Measurements from ENCODE around the gene ATAD3B. TPM values are rescaled to one million over a fixed set of nuclear protein-coding genes. Genes with fewer than 3 reads are reported as not detected.
A peak's percentile ranks its signal among the peaks of the same experiment; 100 is the strongest.
"Not testable (repeated sequence)": the region's sequence is repeated elsewhere in the genome, so short reads cannot be mapped to it uniquely, and the experiment has no call there.

Gene ATAD3B
- total and polyA plus RNA-seq, 2 of the 4 experiments (the other 2 are of a cell fraction): 13.8 to 29.0 TPM

DNA sequence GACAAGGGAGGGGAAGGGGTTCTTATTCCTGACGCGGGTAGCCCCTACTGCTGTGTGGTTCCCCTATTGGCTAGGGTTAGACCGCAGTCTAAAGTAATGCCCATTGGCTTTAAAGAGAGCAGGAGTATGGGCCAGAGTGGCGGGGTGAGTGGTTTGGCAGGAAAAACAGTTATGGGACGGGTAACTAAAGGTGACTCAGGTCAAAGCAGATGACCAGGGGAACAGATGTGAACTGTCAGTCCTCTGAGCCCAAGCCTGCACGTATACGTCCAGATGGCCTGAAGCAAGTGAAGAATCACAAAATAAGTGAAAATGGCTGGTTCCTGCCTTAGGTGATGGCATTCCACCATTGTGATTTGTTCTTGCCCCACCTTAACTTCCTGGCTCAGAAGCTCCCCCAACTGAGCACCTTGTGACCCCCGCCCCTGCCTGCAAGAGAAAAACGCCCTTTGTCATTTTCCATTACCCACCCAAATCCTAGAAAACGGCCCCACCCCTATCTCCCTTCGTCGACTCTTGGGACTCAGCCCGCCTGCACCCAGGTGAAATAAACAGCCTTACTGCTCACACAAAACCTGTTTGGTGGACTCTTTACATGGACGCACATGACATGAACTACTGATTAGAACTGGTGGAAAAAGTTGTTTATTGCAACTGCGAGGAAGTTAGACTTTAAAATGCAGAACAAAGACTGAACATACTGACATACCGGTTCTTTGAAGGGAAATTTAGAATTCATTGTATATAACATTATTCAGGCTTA, 758 bp upstream of the ATAD3B start:
- peaks cover 1% of the 10 kb centered on the region; the same call in 1 of the 2 replicates for H3K4me1 ChIP-seq (ENCODE audit: control insufficient read depth, insufficient read depth, low read length)
- no peaks in the 10 kb centered on the region for H3K27me3 ChIP-seq (ENCODE audit: control insufficient read depth, insufficient read depth, low read length)
- peaks cover 2 to 15% of the 10 kb centered on the region in 2 experiments; a peak in 2 of 4 replicates for H3K79me1 ChIP-seq (ENCODE audit: low read depth in 1 of 2, low read length in 2 of 2)
- CTCF ChIA-PET: no interaction called here
- peak overlapping the region; percentile 97 for H2AFZ ChIP-seq (replicated peaks; ENCODE audit: low read length, poor library complexity)
- H3K4ac ChIP-seq (ENCODE audit: low read depth, low read length): peak overlapping the region; percentile 68
- peak overlapping the region; percentile 66 for H4K5ac ChIP-seq (ENCODE audit: low read depth, low read length)
- H3K9ac ChIP-seq (ENCODE audit: low read depth, low read length): peak overlapping the region; percentile 72
- peak overlapping the region; percentile 33 for H4K91ac ChIP-seq (ENCODE audit: insufficient read depth, low read depth, low read length)
- peak overlapping the region; percentile 36; the same call in 1 of the 2 replicates for H3K56ac ChIP-seq (ENCODE audit: extremely low read depth, insufficient read depth, low read length)
- H3K9me3 ChIP-seq (ENCODE audit: control insufficient read depth, insufficient read depth, low read length): no peaks in the 10 kb centered on the region
- H3K23ac ChIP-seq (ENCODE audit: low read depth, low read length): peak overlapping the region; percentile 25; the same call in 1 of the 2 replicates
- H3K36me3 ChIP-seq (ENCODE audit: control insufficient read depth, insufficient read depth, low read length): no peaks in the 10 kb centered on the region; the same call in 1 of the 2 replicates
- no peaks in the 10 kb centered on the region; the same call in 1 of the 2 replicates for H3K9me1 ChIP-seq (ENCODE audit: insufficient read depth, low read length)
- H2BK20ac ChIP-seq (ENCODE audit: low read depth, low read length): no peak overlapping the region
- H2BK5ac ChIP-seq (ENCODE audit: low read depth, low read length, poor library complexity, severe bottlenecking): peak overlapping the region; percentile 55
- 30% methylated on average over 2 of the region's 16 CpGs; no CpG with 5 or more reads in 1 of the 2 experiments for WGBS, 2 experiments (ENCODE audit: extremely low coverage in 2 of 2, insufficient read length in 1 of 2)
- H3K4me2 ChIP-seq (ENCODE audit: low read depth, low read length): peak overlapping the region; percentile 94
- no TSS peak for BruUV-seq (replicated peaks)
- ATAC-seq (ENCODE audit: low read depth): no peak
- POLR2A ChIA-PET (ENCODE audit: unreplicated experiment): no interaction called here
- intact Hi-C loops (cut with micrococcal nuclease): loop anchor here (2.0 kb wide), 1 partner anchor 72 kb away; the partner anchor contains the start of gene CCNL2
- peak overlapping the region; percentile 45 for H3K27ac ChIP-seq (ENCODE audit: insufficient read depth, low read length)
- H2BK120ac ChIP-seq (ENCODE audit: low read depth, low read length): no peak overlapping the region
- in situ Hi-C loops (cut with MboI; ENCODE audit: low sequenced_read_pairs): no loop called here
- H2AK9ac ChIP-seq (replicated peaks; ENCODE audit: low read depth, low read length, poor library complexity): no peak overlapping the region
- TF ChIP-seq MAZ (IDR thresholded peaks at IDR 0.05; ENCODE audit: borderline replicate concordance, low read depth, low read length) (no peak), FOS (IDR thresholded peaks at IDR 0.05; ENCODE audit: low read depth, low read length) (no peak), CEBPB (IDR thresholded peaks at IDR 0.05; ENCODE audit: low read depth, low read length) (no peak), POLR2A (IDR thresholded peaks at IDR 0.05; ENCODE audit: low read depth, low read length) (no peak)
- no peak for DNase-seq
- H2BK15ac ChIP-seq (ENCODE audit: low read depth, low read length): no peak overlapping the region
- H4K8ac ChIP-seq (ENCODE audit: low read depth in 2 of 2, low read length in 2 of 2): peak overlapping the region; percentile 53 to 82
- dilution Hi-C loops (cut with HindIII; ENCODE audit: low sequenced_read_pairs, unreplicated experiment): no loop called here
- peaks cover 10% of the 10 kb centered on the region for H4K20me1 ChIP-seq (ENCODE audit: insufficient read depth, low read length)
- peak overlapping the region; percentile 66; the same call in 1 of the 2 replicates for H3K14ac ChIP-seq (replicated peaks; ENCODE audit: low read depth, low read length)
- no peak overlapping the region for H3K18ac ChIP-seq (ENCODE audit: low read depth, low read length)
- H3K4me3 ChIP-seq (ENCODE audit: insufficient read depth, low read depth, low read length): peak overlapping the region; percentile 72
- H2AK5ac ChIP-seq (ENCODE audit: low read depth, low read length): peak overlapping the region; percentile 40

DNA sequence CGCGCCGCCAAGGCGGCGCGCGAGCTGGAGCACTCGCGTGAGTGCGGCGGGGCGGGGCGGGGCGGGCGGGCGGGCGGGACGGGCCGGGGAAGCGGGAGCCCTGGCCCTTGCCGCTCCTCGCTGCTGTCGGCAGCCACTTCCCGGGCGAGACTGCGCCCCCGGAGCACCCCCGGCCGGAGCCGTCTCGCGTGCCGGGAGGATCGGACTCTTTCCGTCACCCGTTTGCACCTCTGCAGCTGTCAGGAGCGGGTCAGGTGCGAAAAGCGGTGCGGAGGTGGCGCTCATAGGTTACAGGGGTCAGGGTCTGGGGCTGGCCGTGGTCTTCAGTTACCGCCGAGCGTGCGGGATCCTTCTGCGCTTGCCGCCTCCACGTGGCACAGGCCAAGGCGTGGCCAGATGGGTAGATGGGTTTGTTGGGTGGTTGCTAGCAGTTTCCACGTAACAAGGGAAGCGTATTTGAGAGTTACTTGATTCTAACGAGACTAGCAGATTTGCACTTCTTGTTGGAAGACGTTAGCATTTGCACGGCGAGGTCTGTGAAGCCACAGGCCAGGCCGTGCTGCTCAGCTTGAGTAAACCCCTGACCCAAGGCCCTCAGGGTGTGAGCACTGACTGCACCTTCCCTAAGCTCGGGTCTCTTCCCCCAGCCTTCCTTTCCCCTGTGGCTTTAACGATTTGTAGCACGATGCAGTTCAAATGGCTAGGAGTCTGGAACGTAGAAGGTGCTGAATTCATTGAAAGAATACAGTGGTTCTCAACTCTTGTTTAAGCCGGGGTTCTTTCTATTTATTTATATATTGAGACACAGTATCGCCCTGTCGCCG, 700 bp downstream of the ATAD3B start:
- in situ Hi-C loops (cut with MboI; ENCODE audit: low sequenced_read_pairs); H2BK20ac ChIP-seq (ENCODE audit: low read depth, low read length); H2BK15ac ChIP-seq (ENCODE audit: low read depth, low read length); H3K9me1 ChIP-seq (ENCODE audit: insufficient read depth, low read length); DNase-seq; POLR2A ChIA-PET (ENCODE audit: unreplicated experiment); H2BK5ac ChIP-seq (ENCODE audit: low read depth, low read length, poor library complexity, severe bottlenecking); H2AK9ac ChIP-seq (replicated peaks; ENCODE audit: low read depth, low read length, poor library complexity); H4K5ac ChIP-seq (ENCODE audit: low read depth, low read length); BruUV-seq (replicated peaks); H3K4me1 ChIP-seq (ENCODE audit: control insufficient read depth, insufficient read depth, low read length); H3K36me3 ChIP-seq (ENCODE audit: control insufficient read depth, insufficient read depth, low read length); dilution Hi-C loops (cut with HindIII; ENCODE audit: low sequenced_read_pairs, unreplicated experiment); CTCF ChIA-PET; H3K9me3 ChIP-seq (ENCODE audit: control insufficient read depth, insufficient read depth, low read length); H3K18ac ChIP-seq (ENCODE audit: low read depth, low read length); H3K14ac ChIP-seq (replicated peaks; ENCODE audit: low read depth, low read length); H4K91ac ChIP-seq (ENCODE audit: insufficient read depth, low read depth, low read length); H3K23ac ChIP-seq (ENCODE audit: low read depth, low read length); H2AFZ ChIP-seq (replicated peaks; ENCODE audit: low read length, poor library complexity); H3K27me3 ChIP-seq (ENCODE audit: control insufficient read depth, insufficient read depth, low read length); H2BK120ac ChIP-seq (ENCODE audit: low read depth, low read length); intact Hi-C loops (cut with micrococcal nuclease): not testable (repeated sequence)
- Histone ChIP-seq H3K9ac (ENCODE audit: low read depth, low read length) (peak overlapping the region; percentile 58), H3K79me1 (ENCODE audit: low read depth in 1 of 2, low read length in 2 of 2) (peaks cover 2 to 21% of the 10 kb centered on the region in 2 experiments; a peak in 3 of 4 replicates), H3K56ac (ENCODE audit: extremely low read depth, insufficient read depth, low read length) (0 out of 2 replicates have a peak overlapping the region, but pooled peaks have one; percentile 16), H3K4ac (ENCODE audit: low read depth, low read length) (peak overlapping the region; percentile 76; the same call in 1 of the 2 replicates), H4K8ac (ENCODE audit: low read depth in 2 of 2, low read length in 2 of 2) (peak overlapping the region; percentile 16 to 63; a peak in 2 of 4 replicates), H2AK5ac (ENCODE audit: low read depth, low read length) (peak overlapping the region; percentile 81; the same call in 1 of the 2 replicates), H3K27ac (ENCODE audit: insufficient read depth, low read length) (peak overlapping the region; percentile 56; the same call in 1 of the 2 replicates), H3K4me2 (ENCODE audit: low read depth, low read length) (peak overlapping the region; percentile 90), H4K20me1 (ENCODE audit: insufficient read depth, low read length) (peaks cover 18% of the 10 kb centered on the region), H3K4me3 (ENCODE audit: insufficient read depth, low read depth, low read length) (peak overlapping the region; percentile 88)
- ATAC-seq (ENCODE audit: low read depth): peak; percentile 23
- WGBS, 2 experiments (ENCODE audit: extremely low coverage in 2 of 2, insufficient read length in 1 of 2): no CpG with 5 or more reads among the region's 65 CpGs
